ENCODE data around the gene SLC25A30.

SLC25A30 gene, protein sequence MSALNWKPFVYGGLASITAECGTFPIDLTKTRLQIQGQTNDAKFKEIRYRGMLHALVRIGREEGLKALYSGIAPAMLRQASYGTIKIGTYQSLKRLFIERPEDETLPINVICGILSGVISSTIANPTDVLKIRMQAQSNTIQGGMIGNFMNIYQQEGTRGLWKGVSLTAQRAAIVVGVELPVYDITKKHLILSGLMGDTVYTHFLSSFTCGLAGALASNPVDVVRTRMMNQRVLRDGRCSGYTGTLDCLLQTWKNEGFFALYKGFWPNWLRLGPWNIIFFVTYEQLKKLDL

GRCh38 chr13:45417790-45418534 lies at the start of gene SLC25A30:
SLC25A30 (minus strand) TSS chr13:45418373; CDS start chr13:45411425, 6,948 bp downstream.
- peak; percentile 90 for DNase-seq

GRCh38 chr13:45466359-45466758 lies 48.2 kb upstream of the SLC25A30 start:
- no peak for DNase-seq

DNA sequence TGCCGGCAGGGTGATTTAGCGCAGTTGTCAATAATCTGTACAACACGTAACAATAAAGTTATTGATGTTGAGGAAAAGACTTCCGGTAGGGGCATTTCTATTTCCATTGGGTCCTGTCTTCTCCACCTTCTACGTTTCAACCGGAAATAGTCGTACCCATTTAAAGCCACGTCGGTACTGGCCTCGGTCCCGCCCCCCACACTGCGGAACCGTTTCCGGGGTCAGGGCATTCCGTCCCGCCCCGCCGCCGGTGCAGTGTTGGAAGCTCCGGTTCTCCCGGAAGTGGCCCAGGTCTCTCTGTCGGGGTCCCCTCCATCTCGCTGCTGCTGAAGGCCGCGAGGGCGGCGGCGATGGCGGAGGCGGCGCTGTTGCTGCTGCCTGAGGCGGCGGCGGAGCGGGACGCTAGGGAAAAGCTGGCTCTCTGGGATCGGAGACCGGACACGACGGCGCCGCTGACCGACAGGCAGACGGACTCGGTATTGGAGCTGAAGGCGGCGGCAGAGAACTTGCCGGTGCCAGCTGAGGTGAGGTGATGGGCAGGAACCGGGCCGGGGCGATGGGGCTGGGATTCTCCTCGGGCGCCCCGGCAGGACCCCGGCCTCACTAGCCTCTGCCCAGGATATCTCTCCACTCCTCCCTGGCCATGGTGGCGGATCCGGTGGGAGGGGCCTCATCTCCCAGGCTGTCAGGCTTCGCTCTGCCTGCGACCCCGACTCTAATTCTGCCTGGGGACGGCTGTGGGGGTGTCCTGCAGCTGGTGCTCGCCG lies 46.7 kb upstream of the SLC25A30 start, which contains the start of gene COG3:
TSS of gene COG3 (plus strand) at position 253 of the 767 bp plus-strand sequence. CDS start at position 351, 98 bp downstream.
- DNase-seq, result peak; percentile 97

DNA sequence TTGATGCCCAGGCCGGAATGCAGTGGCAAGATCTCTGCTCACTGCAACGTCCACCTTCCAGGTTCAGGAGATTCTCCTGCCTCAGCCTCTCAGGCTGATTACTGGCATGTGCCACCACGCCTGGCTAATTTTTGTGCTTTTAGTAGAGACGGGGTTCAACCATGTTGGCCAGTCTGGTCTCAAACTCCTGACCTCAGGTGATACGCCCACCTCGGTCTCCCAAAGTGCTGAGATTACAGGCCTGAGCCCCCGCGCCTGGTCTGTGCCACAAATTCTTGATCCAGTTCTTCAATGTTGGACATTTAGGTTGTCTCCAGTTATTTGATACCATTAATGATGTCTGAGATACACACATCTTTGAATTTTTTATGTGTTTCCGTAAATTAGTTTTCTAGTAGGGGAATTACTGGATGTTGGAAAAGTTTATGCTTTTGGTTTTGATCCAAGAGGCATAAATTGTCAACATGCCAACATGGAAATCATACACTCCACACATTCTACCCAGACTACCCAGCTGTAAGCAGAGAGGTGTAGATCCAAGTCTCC lies 46.0 kb upstream of the SLC25A30 start:
- no peak for DNase-seq

DNA sequence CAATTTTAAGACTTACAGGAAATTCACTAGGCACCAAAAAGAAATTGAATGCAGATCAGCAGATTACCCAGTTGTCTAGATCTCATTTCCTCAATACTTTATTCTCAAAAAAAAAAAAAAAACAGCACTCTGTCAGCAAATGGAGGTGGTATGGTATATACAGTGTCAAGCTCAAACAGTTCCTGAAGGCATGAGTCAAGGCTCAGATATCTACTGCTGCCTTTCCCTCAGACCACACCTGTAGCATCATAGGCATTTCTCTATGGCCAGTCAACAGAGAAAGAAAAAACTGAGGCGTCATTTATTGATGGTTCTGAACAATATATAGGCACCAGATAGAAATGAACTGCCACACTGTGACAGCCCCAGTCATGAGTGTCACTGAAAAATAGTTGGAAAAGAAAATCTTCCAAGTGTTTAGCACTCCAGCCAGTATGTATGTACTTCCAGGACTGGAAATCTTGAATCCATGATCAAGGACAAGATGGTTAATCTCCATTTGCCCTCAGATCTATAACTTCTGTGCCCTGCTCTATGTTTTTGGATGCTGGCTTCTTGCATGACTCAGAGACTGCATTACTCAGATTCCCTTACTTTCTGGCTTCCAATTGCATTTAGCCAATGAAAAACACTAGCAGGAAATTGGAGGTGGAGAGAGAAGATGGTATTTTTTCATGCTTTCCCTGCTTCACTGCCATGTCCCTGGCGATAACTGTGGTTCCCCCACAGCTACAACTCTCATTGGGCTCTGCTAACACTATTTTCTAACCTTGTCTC lies 38.2 kb upstream of the SLC25A30 start:
- no peak for DNase-seq

GRCh38 chr13:45454204-45454603 lies 36.0 kb upstream of the SLC25A30 start:
- no peak for DNase-seq

GRCh38 chr13:45451282-45451681 lies 33.1 kb upstream of the SLC25A30 start:
- no peak for DNase-seq

DNA sequence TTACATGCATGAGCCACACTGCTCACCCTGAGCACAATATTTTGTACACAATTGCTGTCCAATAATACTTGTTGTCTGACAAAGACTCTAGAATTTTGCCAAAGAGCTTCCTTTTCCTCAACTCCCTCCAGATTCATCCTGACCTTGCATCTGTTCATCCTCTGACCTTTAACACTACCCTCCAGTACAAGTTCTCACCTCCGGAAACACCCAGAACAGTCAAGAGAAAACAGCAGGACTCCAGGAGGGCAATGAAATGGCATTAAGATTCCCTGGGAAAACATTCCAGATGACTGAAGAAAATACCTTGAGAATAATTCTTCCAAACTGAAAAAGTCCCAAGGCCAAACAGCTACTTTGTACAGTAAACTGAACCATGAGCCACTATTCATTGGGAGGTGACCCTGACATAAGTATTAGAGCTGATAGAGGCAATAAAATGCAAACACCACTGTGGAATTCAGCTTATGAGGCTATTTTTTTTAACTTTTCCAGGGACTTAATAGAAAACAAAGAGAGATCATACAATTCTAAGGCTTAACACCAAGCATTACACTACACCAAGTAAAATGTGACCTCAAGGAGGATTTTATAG lies 30.9 kb upstream of the SLC25A30 start:
- DNase-seq, result no peak

- no peak for DNase-seq
Measured at GRCh38 chr13:45447050-45447661, 29.0 kb upstream of the SLC25A30 start.

DNA sequence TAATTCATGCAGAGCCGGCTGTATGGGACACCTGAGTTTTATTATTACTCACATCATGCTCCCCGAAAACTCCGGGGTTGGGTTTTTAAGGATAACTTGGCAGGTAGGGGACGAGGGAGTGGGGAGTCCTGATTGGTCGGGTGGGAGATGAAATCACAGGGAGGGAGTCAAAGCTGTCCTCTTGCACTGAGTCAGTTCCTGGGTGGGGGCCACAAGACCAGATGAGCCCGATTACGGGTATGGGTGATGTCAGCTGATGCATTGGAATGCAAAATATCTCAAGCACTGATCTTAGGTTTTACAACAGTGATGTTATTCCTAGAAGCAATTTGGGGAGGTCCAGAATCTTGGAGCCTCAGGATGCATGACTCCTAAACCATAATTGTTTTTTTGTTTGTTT lies 28.0 kb upstream of the SLC25A30 start:
- DNase-seq, result no peak

- DNase-seq, result no peak
Measured at GRCh38 chr13:45445053-45445452, 26.9 kb upstream of the SLC25A30 start.

GRCh38 chr13:45441633-45442032 lies 23.5 kb upstream of the SLC25A30 start:
- peak; percentile 13 for DNase-seq

GRCh38 chr13:45439781-45440462 lies 21.7 kb upstream of the SLC25A30 start:
- DNase-seq, result no peak

DNA sequence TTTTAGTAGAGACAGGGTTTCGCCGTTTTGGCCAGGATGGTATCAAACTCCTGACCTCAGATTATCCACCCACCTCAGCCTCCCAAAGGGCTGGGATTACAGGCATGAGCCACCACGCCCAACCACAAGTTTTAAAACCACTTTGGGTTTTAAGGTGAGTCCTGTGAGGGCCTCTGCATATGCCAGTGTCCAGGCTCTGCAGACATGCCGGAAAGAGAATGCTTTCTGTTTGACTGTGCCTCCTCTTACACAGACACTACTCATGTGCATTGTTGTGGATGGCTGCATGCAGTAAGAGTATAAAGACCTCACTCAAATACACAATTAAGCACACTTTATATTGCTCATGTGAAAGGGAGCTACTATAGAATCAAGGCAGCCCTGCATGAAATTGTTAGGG lies 20.8 kb upstream of the SLC25A30 start:
- no peak for DNase-seq

DNA sequence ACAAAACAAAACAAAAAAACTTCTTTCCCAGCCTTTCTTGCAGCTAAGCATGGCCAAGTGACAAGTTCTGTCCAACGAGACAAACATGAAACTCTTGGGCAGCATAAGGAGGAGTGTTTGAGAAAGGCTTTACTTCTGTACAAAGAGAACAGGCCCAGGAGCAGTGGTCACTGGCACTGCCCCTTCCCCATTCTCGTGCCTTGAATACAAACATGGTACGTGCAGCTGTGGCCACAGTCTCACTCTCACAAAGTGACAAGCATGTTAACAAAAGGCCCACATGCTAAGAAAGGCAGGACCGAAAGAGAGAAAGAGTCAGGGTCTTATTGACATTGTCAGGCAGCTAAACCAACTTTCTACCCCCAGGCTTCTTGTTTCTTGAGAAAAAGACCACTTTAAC lies 19.8 kb upstream of the SLC25A30 start:
- no peak for DNase-seq

DNA sequence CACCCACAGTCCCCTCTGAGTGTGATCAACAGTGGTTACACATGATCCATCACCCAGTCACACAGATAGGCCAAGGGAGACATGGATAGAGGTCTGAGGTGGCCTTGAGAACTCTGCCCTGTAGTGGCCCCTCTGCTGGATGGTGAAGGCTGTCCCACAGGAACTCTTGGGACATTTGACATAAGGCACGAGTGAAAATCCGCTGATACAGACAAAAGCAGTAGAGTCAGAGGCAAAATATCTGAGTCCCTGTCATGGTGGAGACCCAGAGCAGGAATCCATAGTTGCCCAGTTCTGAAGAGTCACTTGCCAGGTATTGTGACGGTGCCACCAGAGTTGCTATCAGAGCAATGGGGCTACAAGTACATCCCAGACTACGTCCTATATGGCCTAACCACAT lies 18.8 kb upstream of the SLC25A30 start:
- no peak for DNase-seq

- DNase-seq, result no peak
Measured at GRCh38 chr13:45436332-45436731, 18.2 kb upstream of the SLC25A30 start.

GRCh38 chr13:45434556-45435371 lies 16.6 kb upstream of the SLC25A30 start:
- no peak for DNase-seq

DNA sequence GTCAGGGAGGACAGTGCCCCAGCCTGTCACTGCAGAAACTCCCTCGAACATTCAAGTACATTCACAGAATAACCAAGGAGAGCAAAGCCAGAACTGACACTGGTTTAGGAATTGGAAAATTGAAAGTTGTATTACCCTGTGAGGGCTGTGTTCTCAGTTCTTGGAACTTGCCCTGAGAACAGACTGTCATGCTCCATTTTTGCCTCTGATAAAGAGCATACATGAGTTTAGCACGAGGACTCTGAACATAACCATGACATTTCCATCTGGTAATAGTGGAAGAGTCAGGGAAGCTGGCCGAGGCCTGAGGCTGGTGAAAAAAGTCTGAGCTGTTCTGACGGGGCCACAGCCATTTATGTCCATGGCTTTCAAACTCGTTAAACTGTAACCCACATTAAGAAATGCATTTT lies 15.2 kb upstream of the SLC25A30 start:
- no peak for DNase-seq
